ENCODE results near the gene NUCKS1.

NUCKS1 gene

GRCh38 chr1:205782627-205783432 is 32.8 kb upstream of the NUCKS1 start:
- no peak for TF ChIP-seq CTCF (IDR thresholded peaks at IDR 0.05; ENCODE audit: insufficient read depth, low read depth, low read length, missing control alignments)
- DNase-seq (ENCODE audit: low read depth): peak; percentile 10
- no peak overlapping the region for H3K4me3 ChIP-seq (ENCODE audit: low read depth, low read length)

- DNase-seq (ENCODE audit: low read depth): no peak
- TF ChIP-seq CTCF (IDR thresholded peaks at IDR 0.05; ENCODE audit: insufficient read depth, low read depth, low read length, missing control alignments): no peak
- H3K4me3 ChIP-seq (ENCODE audit: low read depth, low read length): no peak overlapping the region
Measured at GRCh38 chr1:205780335-205780734, 30.4 kb upstream of the NUCKS1 start.

- DNase-seq (ENCODE audit: low read depth): no peak
- TF ChIP-seq CTCF (IDR thresholded peaks at IDR 0.05; ENCODE audit: insufficient read depth, low read depth, low read length, missing control alignments): no peak
- no peak overlapping the region for H3K4me3 ChIP-seq (ENCODE audit: low read depth, low read length)
Measured at GRCh38 chr1:205777994-205778393, 28.0 kb upstream of the NUCKS1 start.

GRCh38 chr1:205775717-205776056 is 25.7 kb upstream of the NUCKS1 start:
- H3K4me3 ChIP-seq (ENCODE audit: low read depth, low read length): peak overlapping the region; percentile 78
- no peak for TF ChIP-seq CTCF (IDR thresholded peaks at IDR 0.05; ENCODE audit: insufficient read depth, low read depth, low read length, missing control alignments)
- no peak for DNase-seq (ENCODE audit: low read depth)

- peak within 1 kb of the TSS; percentile 78 for H3K4me3 ChIP-seq (ENCODE audit: low read depth, low read length)
- peak; percentile 90 for DNase-seq (ENCODE audit: low read depth)
- TF ChIP-seq CTCF (IDR thresholded peaks at IDR 0.05; ENCODE audit: insufficient read depth, low read depth, low read length, missing control alignments): no peak
Measured at GRCh38 chr1:205775015-205775716, 25.2 kb upstream of the NUCKS1 start, which contains the start of gene RAB29. TSS of gene RAB29 (minus strand) at chr1:205775482. CDS start at chr1:205774956, 526 bp downstream.

GRCh38 chr1:205774198-205775014 is 24.4 kb upstream of the NUCKS1 start:
- peak overlapping the region; percentile 78 for H3K4me3 ChIP-seq (ENCODE audit: low read depth, low read length)
- peak; percentile 71 for DNase-seq (ENCODE audit: low read depth)
- TF ChIP-seq CTCF (IDR thresholded peaks at IDR 0.05; ENCODE audit: insufficient read depth, low read depth, low read length, missing control alignments): no peak
